GM03348 (cell line): ENCODE measurements around the gene ADAMTSL1.

ENCODE experiments used
- DNase-seq: peaks from one replicate; pipeline ENCODE4 v3.0.0; 2012; ENCODE audit warnings: low spot score

ADAMTSL1 gene

GRCh38 chr9:18775930-18776329, 302.0 kb downstream of the ADAMTSL1 start:
- DNase-seq: no peak

DNA sequence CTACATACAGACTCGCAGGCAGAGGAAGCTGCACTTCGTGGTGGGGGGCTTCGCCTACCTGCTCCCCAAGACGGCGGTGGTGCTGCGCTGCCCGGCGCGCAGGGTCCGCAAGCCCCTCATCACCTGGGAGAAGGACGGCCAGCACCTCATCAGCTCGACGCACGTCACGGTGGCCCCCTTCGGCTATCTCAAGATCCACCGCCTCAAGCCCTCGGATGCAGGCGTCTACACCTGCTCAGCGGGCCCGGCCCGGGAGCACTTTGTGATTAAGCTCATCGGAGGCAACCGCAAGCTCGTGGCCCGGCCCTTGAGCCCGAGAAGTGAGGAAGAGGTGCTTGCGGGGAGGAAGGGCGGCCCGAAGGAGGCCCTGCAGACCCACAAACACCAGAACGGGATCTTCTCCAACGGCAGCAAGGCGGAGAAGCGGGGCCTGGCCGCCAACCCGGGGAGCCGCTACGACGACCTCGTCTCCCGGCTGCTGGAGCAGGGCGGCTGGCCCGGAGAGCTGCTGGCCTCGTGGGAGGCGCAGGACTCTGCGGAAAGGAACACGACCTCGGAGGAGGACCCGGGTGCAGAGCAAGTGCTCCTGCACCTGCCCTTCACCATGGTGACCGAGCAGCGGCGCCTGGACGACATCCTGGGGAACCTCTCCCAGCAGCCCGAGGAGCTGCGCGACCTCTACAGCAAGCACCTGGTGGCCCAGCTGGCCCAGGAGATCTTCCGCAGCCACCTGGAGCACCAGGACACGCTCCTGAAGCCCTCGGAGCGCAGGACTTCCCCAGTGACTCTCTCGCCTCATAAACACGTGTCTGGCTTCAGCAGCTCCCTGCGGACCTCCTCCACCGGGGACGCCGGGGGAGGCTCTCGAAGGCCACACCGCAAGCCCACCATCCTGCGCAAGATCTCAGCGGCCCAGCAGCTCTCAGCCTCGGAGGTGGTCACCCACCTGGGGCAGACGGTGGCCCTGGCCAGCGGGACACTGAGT, 303.2 kb downstream of the ADAMTSL1 start:
- DNase-seq: no peak

- no peak for DNase-seq
Observed at GRCh38 chr9:18778147-18778546, 304.2 kb downstream of the ADAMTSL1 start.

- no peak for DNase-seq
Observed at GRCh38 chr9:18778846-18779245, 304.9 kb downstream of the ADAMTSL1 start.

DNA sequence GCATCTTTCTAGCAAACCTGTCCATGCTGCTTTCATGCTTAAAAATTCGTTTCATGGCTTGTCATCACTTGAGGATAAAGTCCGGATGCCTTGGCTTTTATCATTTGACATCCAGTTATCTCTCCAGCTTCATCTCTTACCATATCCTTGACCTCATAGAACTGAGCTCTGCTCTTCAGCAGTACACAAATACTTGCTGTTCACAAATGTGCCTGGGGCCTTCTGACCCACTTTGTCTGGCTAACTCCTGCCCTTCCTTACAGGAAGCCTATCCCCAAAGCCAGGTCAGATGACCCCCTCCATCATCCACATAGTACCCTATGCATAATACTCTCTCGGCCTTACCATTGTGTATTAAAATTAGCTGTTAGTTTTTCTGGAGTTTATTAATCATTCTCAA, 310.0 kb downstream of the ADAMTSL1 start:
- no peak for DNase-seq

DNA sequence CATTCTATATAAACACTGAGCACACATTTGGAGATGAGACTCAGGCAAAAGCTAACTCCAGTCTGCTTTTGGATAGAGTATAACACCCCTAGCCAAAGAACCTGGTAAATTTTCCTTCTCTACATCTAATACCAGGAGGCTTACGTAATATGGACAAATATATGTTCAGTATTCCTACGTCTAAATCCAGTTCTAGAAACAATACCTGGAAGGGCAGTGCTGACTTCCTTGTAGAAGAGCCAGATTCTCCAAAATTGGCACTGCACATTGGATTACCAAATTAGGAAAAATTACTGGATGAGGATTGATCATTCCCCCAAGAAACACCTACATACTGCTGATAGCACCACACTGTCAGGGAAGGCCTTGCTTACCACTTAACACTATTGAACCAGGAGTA, 311.7 kb downstream of the ADAMTSL1 start:
- no peak for DNase-seq

DNA sequence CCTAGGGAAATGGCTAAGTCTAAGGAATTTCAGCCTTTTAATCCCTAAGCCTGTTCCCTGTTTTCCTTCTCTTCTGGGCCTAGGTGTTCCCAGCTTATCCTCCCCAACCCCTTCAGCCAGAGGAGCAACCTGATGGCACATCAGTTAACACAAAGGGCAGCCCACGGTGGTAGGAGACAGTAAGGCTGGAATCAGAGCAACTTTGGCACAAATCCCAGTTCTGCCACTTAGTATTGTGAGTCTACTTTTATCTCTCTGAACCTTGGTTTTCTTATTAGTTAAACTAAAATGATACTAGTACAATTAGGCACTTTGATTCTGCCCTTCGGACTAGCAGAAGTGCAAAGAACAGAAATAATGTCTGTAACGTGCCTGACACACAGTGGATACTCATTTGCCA, 312.2 kb downstream of the ADAMTSL1 start:
- no peak for DNase-seq

- DNase-seq: peak; percentile 27
Observed at GRCh38 chr9:18786911-18787650, 313.1 kb downstream of the ADAMTSL1 start.

DNA sequence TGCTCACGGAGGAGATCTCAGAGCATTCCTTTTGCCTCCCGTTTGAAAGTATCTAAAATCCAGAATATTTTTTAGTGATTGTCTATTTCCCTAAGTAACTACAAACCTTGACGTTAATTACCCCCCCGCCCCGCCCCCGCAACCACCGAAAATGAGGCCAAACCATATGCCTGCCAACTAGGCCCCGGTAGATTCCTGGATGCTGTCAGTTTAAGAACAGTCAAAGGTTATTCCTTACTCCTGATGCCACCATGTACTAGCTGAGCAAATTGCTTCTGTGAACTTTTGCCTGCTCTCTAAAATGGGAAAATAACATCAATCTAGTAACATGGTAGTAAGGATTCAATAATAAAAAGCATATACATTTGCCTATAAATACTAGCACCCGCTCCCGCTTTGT, 314.3 kb downstream of the ADAMTSL1 start:
- DNase-seq: no peak

GRCh38 chr9:18791074-18791473, 317.1 kb downstream of the ADAMTSL1 start:
- DNase-seq: no peak

- no peak for DNase-seq
Observed at GRCh38 chr9:18793122-18793521, 319.2 kb downstream of the ADAMTSL1 start.

DNA sequence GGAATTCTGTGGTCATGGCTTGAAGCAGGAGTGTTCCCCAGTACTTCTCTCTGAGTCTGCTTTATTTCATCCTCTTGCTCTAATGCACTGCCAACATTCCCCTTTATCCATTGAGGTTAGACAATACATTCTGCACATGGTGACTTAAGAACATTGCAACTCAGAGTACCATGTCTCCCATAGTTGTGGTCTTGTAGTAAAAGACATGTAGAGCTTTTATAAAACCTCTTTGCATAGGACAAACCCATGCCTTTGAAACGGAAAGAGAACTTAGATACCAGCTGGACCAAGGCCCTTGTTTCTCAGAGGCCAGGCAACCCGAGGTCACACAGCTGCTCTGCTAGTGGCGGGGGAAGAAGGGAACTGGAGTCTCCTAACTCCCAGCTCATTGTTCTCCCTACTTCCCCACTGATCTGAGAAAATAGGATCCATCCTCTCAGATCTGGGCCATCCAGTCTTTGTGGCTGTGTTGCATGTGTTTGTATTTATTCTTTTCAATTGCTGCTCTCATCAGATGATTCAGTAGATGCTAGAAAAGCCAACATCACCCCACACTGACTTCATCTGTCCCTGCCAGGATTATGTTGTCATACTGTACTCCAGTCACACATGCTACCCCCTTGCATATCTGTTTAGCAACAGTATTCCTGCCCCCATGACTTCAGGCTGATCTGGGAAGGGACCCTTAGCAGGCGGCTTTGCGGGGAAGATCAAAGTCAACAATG, 322.2 kb downstream of the ADAMTSL1 start:
- DNase-seq: peak; percentile 70

DNA sequence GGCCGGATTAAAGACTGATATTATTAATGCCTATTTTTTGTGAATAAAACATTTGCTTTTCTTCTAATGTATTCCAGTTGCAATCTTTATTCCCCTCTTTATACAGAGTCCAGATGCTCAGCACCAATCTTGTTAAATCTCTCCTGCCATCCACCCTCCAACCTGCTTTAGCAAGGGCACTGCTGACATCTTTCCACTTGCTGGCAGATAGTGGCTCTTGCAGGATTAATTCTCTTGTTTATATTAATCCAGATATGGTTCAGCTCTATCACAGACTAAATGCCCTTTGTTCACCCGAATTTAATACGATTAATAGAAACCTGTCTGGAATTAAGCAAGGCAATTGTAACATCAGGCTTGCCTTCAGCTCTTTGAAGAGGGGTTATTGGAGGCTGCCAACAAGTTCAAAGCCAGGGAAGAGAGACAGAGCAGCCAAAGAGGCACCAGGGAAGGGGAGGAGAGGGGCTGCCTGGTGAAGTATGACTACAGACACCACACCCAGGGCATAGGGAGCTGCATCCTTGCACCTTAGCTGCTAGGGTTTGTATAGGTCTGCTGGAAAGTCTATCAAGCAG, 322.8 kb downstream of the ADAMTSL1 start:
- no peak for DNase-seq

- DNase-seq: no peak
Observed at GRCh38 chr9:18798106-18798505, 324.2 kb downstream of the ADAMTSL1 start.

GRCh38 chr9:18798508-18799290, 324.7 kb downstream of the ADAMTSL1 start:
- DNase-seq: no peak

DNA sequence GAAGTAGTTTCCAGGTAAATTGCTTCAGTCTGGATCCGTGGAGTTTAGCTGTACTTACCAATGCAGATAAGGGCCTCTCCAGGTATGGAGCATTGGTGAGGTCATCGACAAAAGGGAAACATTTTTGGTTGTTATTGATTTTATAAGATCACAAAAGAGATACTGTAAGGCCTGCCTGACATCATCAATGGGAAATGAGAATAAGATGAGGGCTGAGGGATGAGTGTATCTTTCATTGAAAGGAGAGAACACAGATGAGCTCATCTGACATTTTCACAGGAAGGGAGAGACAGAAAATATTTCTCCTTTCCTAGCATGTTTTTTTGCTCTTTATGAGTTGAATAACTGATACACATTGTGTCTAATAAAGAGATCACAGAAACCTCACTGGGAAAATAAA, 325.5 kb downstream of the ADAMTSL1 start:
- DNase-seq: no peak

DNA sequence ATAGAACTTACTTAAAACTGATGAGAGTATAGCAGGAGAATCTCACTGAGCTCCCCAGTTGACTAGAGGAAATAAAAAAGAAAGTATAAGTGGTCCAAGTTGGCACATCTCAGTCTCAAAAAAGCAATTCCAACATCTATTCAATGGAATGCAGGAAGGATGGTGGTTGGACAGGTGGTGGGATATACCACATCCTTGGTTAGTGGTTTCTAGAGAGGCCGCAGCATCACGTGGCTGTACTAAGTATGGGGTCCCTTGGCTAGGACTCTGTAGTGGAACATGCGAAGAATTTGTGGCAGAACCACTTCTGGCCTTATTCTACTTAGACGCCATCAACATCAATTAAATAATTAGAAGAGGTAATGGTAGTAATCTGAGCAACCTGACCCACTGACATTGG, 326.6 kb downstream of the ADAMTSL1 start:
- DNase-seq: no peak

DNA sequence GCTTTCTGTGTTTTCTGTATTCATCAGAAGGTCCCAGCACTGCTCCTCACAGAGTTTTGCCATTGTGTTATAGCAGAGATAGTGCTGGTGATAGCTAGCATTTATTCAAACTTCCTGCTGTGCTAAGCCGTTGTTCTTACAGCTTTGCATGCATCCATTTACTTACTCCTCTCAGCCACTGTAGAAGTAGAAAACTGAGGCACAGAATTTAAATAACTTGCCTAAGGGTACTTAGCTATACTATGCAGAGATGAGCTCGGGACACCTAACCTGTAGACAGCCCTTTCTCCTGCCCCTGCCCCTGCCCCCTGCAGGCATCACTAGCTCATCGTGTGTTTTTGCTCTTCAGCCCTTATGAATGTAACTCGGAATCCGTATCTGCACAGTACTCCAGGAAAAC, 331.4 kb downstream of the ADAMTSL1 start:
- no peak for DNase-seq

DNA sequence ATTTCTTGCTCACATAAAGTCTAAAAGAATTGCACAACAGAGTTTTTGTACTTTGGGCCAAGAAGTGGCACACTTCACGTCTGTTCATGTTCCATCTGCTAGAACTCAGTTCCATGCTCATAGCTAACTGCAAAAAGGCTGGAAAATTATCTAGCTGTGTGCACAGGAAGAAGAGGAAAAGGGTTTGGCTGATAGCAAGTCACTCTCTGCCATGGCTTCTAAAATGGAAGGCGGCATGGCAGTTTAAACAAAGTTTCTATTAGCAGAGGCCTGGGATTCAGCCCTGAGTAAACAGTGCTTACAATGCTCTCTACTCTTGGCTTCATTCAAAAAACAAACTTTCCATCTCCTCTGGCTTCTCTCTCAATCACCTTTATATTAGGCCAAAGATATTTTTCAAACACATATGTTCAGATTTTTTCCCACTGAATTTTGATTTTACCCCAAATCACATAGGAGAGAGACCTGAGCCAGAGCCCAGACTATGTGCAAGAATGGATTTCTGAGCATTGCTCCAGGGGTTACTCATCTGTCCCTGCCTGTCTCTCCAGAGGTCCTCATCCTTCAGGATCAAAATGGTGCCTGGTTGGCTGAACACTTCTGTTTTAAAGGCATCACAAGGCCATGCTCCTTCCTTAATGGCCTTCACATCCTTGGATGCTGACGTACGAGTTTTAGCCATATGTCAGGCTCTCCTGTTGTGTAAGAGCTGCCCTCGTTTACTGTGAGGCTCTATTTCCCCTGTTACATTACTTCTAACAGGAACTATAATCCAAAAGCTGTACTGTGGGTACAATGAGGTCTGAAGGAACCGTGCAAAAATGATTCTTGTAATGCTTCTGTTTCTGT, 332.5 kb downstream of the ADAMTSL1 start:
- no peak for DNase-seq

- no peak for DNase-seq
Observed at GRCh38 chr9:18810581-18810980, 336.6 kb downstream of the ADAMTSL1 start.
